ENCODE measurements around the gene TLE5. TPM values are rescaled to one million over a fixed set of nuclear protein-coding genes. Genes with fewer than 3 reads are reported as not detected.

TLE5 gene
- polyA plus RNA-seq, 1 experiment: 579 TPM

DNA sequence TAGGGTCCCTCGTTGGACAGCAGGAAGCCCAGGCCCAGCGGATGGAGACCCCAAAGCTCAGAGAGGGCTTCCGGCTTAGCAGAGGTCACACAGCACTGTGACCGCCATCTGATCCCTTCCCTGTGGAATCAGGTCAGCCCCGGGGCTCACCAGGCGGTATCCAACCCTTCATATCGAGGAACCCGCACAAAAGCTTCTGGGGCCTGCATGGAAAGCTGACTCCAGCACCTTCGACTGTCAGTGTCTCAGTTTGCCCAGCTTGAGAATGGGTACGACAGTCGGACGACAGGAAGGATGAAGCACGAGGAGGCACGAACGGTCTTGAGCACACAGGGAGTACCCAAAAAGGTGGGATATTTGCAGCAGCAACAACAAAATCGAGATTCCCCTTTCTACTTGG is 2.6 kb downstream of the TLE5 start:
- CTCF ChIA-PET: interaction anchor here (1.4 to 1.9 kb wide), 2 partner anchors 8 to 49 kb away, joined by 3 to 7 read pairs; no protein-coding TSS in a partner anchor
- Histone ChIP-seq H3K27me3 (ENCODE audit: control insufficient read depth, insufficient read depth, low read length) (no peaks in the 10 kb centered on the region), H3K36me3 (ENCODE audit: control insufficient read depth, insufficient read depth, low read length) (peaks cover 36% of the 10 kb centered on the region), H3K4me3 (ENCODE audit: low read depth, low read length) (no peak overlapping the region)
- TF ChIP-seq, protein P1, sequence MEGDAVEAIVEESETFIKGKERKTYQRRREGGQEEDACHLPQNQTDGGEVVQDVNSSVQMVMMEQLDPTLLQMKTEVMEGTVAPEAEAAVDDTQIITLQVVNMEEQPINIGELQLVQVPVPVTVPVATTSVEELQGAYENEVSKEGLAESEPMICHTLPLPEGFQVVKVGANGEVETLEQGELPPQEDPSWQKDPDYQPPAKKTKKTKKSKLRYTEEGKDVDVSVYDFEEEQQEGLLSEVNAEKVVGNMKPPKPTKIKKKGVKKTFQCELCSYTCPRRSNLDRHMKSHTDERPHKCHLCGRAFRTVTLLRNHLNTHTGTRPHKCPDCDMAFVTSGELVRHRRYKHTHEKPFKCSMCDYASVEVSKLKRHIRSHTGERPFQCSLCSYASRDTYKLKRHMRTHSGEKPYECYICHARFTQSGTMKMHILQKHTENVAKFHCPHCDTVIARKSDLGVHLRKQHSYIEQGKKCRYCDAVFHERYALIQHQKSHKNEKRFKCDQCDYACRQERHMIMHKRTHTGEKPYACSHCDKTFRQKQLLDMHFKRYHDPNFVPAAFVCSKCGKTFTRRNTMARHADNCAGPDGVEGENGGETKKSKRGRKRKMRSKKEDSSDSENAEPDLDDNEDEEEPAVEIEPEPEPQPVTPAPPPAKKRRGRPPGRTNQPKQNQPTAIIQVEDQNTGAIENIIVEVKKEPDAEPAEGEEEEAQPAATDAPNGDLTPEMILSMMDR (IDR thresholded peaks at IDR 0.05; ENCODE audit: insufficient read depth, low read depth, low read length): no peak
- POLR2A ChIA-PET: no interaction called here
- DNase-seq (ENCODE audit: low read depth): no peak

GRCh38 chr19:3058821-3059314 is 3.4 kb downstream of the TLE5 start:
- POLR2A ChIA-PET: no interaction called here
- DNase-seq (ENCODE audit: low read depth): no peak
- H3K27me3 ChIP-seq (ENCODE audit: control insufficient read depth, insufficient read depth, low read length): no peaks in the 10 kb centered on the region
- CTCF ChIA-PET: interaction anchor here (0.7 kb wide), 1 partner anchor 28 kb away, joined by 3 read pairs; no protein-coding TSS in a partner anchor
- no peak overlapping the region for H3K4me3 ChIP-seq (ENCODE audit: low read depth, low read length)
- H3K36me3 ChIP-seq (ENCODE audit: control insufficient read depth, insufficient read depth, low read length): peaks cover 40% of the 10 kb centered on the region
- TF ChIP-seq, protein P1 (IDR thresholded peaks at IDR 0.05; ENCODE audit: insufficient read depth, low read depth, low read length): no peak

DNA sequence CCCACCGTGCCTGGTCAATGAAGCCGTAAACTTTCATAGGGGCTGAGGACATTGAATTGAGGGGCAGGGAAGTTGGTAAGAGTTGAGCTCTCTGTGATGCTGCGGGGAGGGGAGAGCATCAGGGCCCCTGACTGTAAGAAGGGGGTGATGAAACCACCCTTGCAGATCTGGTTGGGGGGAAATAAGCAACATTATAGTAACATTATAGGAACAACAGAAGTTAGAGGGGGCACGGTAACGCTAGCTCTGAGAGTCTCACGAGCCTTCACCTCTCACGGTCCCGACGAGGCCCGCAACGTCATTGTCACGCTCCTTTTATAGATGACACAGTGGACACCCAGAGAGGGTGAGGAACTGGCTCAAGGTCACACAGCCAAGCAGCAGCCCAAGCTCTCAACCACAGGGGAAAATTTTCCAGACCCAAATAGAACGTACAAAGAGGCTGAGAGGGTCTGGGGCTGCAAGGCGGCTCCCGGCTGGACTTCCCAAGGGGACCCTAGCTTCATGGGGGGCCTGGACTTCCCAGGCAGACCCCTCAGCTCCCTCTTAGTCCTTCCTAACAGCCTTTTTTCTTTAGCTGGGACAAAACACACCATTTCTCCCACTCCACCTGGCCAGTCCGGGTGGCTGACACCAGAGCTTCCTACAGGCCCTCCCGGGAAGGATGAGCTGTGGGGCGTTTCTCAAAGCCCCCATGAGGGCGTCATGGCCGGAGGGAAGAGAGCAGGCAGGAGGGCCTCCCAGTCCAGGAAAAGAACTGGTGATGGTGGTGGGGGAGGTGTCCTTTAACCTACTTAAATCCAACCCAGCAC is 4.1 kb downstream of the TLE5 start:
- ChIA-PET CTCF (interaction anchor here (1.5 kb wide), 1 partner anchor 17 kb away, joined by 3 read pairs; no protein-coding TSS in a partner anchor), POLR2A (no interaction called here)
- TF ChIP-seq, protein P1 (IDR thresholded peaks at IDR 0.05; ENCODE audit: insufficient read depth, low read depth, low read length): no peak
- no peak overlapping the region for H3K4me3 ChIP-seq (ENCODE audit: low read depth, low read length)
- no peak for DNase-seq (ENCODE audit: low read depth)
- no peaks in the 10 kb centered on the region for H3K27me3 ChIP-seq (ENCODE audit: control insufficient read depth, insufficient read depth, low read length)
- peaks cover 45% of the 10 kb centered on the region for H3K36me3 ChIP-seq (ENCODE audit: control insufficient read depth, insufficient read depth, low read length)

- ChIA-PET CTCF (interaction anchor here (0.8 to 1.5 kb wide), 2 partner anchors 18 to 19 kb away, joined by 3 read pairs; no protein-coding TSS in a partner anchor), POLR2A (no interaction called here)
- TF ChIP-seq, protein P1 (IDR thresholded peaks at IDR 0.05; ENCODE audit: insufficient read depth, low read depth, low read length): no peak
- Histone ChIP-seq H3K36me3 (ENCODE audit: control insufficient read depth, insufficient read depth, low read length) (peaks cover 45% of the 10 kb centered on the region), H3K4me3 (ENCODE audit: low read depth, low read length) (no peak overlapping the region), H3K27me3 (ENCODE audit: control insufficient read depth, insufficient read depth, low read length) (no peaks in the 10 kb centered on the region)
- DNase-seq (ENCODE audit: low read depth): no peak
Measured at GRCh38 chr19:3057275-3057714, 5.0 kb downstream of the TLE5 start.

- CTCF ChIA-PET: no interaction called here
- H3K36me3 ChIP-seq (ENCODE audit: control insufficient read depth, insufficient read depth, low read length): peaks cover 45% of the 10 kb centered on the region
- POLR2A ChIA-PET: no interaction called here
Measured at GRCh38 chr19:3056417-3057088, 5.7 kb downstream of the TLE5 start.

More at GRCh38 chr19:3056417-3057088, 5.7 kb downstream of the TLE5 start:
- TF ChIP-seq, protein P1 (IDR thresholded peaks at IDR 0.05; ENCODE audit: insufficient read depth, low read depth, low read length): no peak
- no peak for DNase-seq (ENCODE audit: low read depth)
- H3K27me3 ChIP-seq (ENCODE audit: control insufficient read depth, insufficient read depth, low read length): no peaks in the 10 kb centered on the region
- no peak overlapping the region for H3K4me3 ChIP-seq (ENCODE audit: low read depth, low read length)
